Omental fat pad (tissue), 4 donors: Measurements from ENCODE around the gene EPB42. TPM values are rescaled to one million over a fixed set of nuclear protein-coding genes. Genes with fewer than 3 reads are reported as not detected.

Experiments used
- ATAC-seq: fragments of 150-250 bp; one replicate; pipeline ENCODE4 v1.9.1; 2016; ENCODE audit warnings: mild to moderate bottlenecking, moderate library complexity; ENCODE audit not compliant: low FRiP score
- DNase-seq: peaks from one replicate; pipeline ENCODE4 v3.0.0-alpha.2; 2019; ENCODE audit warnings: low spot score
- CTCF ChIP-seq, 3 donors: fragments of 450-650 bp; IDR thresholded peaks; one replicate each; pipeline ENCODE4 v1.5.1; 2016 to 2017; ENCODE audit warnings: antibody characterized with exemption in 3 of 3, mild to moderate bottlenecking in 3 of 3, moderate library complexity in 2 of 3
- total RNA-seq, 4 donors: library from RNA; depleted of rRNA; stranded (reverse); fragments of >200 nt; gene quantifications; one replicate each; pipeline ENCODE4 v1.1.0, GENCODE V29; 2016

EPB42 gene
- total RNA-seq, 4 donors from 2014 or later: 1.4 to 4.0 (median 3.0) TPM; not detected in 1

DNA sequence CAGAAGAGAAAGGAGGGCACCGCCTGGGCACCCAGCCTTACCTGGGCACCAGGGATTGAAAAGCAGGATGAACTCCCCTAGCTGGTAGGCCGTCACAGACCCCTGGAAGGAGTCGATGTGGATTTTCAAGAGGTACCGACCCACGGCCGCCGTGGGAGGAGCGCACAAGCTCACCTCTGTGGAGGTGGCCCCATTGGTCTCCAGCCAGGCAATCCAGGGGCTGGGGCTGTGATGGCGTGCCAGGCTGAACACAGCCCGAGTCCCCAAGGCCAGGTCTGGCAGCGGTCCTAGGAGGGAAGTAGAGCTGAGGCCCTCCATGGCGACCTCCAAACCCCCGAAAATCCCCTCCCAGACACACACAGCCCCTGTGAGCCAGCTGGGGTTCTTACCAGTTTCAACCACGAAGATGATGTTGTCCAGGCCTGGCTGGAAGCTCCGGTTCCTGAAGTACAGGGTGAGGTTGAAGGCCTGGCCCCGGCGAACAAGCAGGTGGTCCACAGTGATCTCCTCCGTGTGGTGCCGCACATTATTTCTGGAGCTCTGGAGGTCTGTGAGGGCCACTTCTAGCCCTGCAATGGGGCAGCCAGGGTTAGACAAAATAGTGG lies 39.3 kb upstream of the EPB42 start:
- no peak for TF ChIP-seq CTCF (IDR thresholded peaks at IDR 0.05)
- ATAC-seq (no peak), DNase-seq (no peak)

GRCh38 chr15:43258781-43259180 lies 38.0 kb upstream of the EPB42 start:
- DNase-seq (no peak), ATAC-seq (no peak)
- TF ChIP-seq CTCF (IDR thresholded peaks at IDR 0.05): no peak

- no peak for TF ChIP-seq CTCF (IDR thresholded peaks at IDR 0.05)
- DNase-seq (no peak), ATAC-seq (no peak)
These were observed 35.5 kb upstream of the EPB42 start for GRCh38 chr15:43256341-43256740.

GRCh38 chr15:43255376-43255775 lies 34.6 kb upstream of the EPB42 start:
- TF ChIP-seq CTCF (IDR thresholded peaks at IDR 0.05): no peak
- no peak for DNase-seq
- no peak for ATAC-seq

DNA sequence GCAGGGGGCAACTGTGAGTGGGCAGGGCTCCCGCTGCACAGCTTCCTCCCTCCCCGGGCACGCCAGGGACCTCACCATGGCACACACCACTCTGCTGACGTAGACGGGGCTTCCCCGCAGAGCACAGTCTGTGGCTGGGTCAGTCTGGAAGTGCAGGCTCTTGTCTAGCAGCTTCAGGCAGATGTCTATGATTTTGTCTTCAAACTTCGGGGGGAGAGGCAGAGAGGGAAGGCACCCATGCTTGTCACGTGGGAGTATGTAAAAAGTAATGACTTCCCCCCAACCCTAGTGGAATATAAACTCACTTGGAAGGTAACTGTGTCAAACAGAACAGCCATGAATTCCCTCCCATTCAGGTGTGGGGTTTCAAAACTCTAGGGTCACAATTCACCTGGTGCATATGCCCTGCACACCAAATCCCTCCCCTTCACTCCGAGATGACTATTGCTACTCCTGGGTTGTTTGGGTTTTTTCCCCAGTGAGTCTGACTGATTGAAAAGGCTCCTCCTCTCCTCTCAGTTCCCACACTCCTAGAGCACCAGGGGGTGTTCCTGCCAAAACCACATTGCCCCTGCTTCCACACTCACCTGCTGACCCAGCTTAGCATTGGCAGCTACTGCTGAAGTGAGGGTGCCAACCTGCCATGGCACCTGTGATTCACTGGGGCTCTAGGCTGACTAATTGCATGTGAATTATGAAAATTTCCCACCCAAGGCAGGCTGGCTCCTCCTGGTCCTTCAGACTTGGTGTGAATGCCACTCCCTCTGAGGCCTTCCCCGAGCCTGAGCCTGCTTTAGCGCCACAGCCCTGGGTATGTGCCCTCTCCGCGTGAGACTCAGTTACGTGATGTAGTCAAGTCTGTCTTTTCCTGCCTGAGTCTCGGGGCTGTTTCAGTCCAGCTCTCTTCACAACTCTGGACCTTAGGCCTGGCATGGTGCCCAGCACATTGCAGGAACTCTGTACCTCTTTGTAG lies 32.9 kb upstream of the EPB42 start:
- TF ChIP-seq CTCF (IDR thresholded peaks at IDR 0.05): no peak
- DNase-seq (no peak), ATAC-seq (peak; percentile 84)

DNA sequence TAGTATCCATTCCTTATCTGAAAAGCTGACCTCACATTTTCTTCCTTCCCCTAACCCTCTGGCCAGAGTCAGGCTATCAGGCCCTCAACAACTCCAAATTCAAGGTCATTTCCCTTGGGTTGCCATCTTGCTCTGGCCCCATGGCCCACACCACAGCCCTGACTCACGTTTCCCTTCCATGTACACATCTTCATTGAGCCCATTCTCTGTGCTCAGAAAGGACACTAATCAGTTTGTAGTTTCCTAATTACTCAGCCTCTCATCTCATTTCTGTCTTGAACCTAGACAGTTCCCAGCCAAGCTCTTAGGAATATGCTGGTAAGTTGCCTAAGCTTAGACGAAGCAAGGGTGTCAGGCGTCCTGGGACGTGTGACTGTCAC lies 31.0 kb upstream of the EPB42 start:
- ATAC-seq: no peak
- no peak for TF ChIP-seq CTCF (IDR thresholded peaks at IDR 0.05)
- DNase-seq: no peak
